ENCODE results near the gene NAP1L4. TPM values are rescaled to one million over a fixed set of nuclear protein-coding genes. Genes with fewer than 3 reads are reported as not detected.

NAP1L4 gene
- total RNA-seq, 2 experiments from 2014 or later, result 346 to 363 TPM

DNA sequence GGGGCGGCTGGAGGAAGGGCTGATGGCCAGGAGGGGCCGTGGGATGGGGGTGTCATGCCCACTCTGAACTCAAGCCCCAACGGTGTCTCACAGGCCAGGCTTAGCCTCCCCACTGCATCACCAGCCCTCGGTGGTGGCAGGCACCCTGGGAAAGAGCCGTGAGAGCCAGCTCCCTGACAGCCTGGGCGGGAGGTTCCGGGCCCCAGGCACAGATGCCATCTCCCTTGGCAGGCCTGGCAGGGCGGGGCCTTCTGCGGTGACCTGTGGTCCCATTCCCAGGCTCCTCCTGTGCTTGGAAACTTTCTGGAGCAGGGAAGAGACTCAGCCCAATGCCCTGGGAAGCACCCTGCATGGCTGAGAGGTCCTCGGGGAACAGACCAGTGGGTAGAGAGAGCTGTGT is 67.7 kb downstream of the NAP1L4 start:
- no peak overlapping the region for H3K4me3 Mint-ChIP-seq
- no peaks in the 10 kb centered on the region for H3K9me3 Mint-ChIP-seq
- H3K27ac Mint-ChIP-seq, result no peak overlapping the region
- peaks cover 11% of the 10 kb centered on the region for H3K4me1 Mint-ChIP-seq
- no peaks in the 10 kb centered on the region for H3K36me3 Mint-ChIP-seq
- POLR2A ChIA-PET, result interaction anchor here (0.5 to 1.2 kb wide), 2 partner anchors 21 to 617 kb away, joined by 3 read pairs; no protein-coding TSS in a partner anchor
- ATAC-seq (ENCODE audit: low read depth) (no peak), DNase-seq (no peak)
- peaks cover 17% of the 10 kb centered on the region for H3K27me3 Mint-ChIP-seq

DNA sequence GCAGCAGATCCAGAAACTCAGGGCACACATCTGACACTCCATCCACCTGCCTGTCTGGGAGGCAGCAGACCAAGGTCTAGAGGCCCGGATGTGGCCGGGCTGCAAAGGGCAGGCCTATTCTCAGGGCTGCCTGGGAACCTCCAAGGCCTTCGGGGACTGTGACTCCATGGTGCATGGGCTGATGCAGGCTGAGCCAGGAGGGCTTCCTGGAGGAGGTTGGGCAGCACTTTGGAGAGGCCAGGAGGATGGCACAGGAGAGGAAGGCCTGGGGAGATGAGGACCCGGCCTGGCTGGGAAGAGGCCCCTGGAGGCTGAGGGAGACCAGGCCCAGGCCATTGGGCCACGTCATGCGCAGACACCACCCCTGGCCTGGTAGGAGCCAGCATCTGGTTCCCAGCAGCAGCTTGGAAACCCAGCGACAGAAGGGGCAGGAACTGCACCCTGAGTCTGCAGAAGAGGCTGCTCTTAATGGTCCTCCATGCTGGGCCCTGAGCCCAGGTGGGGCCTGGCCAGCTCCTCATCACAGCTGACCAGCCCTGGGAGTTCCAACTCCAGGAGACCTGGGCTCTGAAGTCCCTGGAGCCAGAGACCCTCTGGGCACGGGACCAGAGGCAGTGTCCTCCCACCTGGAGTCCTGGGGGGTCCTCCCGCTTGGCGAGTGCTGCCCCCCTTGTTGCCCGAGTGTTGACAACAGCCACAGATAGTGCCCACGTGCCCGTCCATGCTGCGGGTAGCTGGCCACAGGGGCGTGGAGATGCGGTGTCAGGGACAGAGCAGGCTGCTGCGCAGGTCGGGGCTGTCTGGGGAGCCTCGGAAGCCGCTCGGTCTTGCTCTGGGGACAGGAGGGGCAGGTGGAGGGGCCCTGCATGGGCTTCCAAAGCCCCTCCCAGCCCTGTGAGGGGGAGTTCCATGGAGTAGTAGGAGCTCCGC is 68.4 kb downstream of the NAP1L4 start:
- H3K27me3 Mint-ChIP-seq, result peaks cover 14% of the 10 kb centered on the region
- no peak overlapping the region for H3K27ac Mint-ChIP-seq
- H3K4me3 Mint-ChIP-seq, result no peak overlapping the region
- peaks cover 9% of the 10 kb centered on the region for H3K4me1 Mint-ChIP-seq
- POLR2A ChIA-PET, result interaction anchor here (0.5 to 1.2 kb wide), 2 partner anchors 21 to 618 kb away, joined by 3 read pairs; no protein-coding TSS in a partner anchor
- DNase-seq (no peak), ATAC-seq (ENCODE audit: low read depth) (no peak)
- H3K36me3 Mint-ChIP-seq, result no peaks in the 10 kb centered on the region
- H3K9me3 Mint-ChIP-seq, result no peaks in the 10 kb centered on the region

DNA sequence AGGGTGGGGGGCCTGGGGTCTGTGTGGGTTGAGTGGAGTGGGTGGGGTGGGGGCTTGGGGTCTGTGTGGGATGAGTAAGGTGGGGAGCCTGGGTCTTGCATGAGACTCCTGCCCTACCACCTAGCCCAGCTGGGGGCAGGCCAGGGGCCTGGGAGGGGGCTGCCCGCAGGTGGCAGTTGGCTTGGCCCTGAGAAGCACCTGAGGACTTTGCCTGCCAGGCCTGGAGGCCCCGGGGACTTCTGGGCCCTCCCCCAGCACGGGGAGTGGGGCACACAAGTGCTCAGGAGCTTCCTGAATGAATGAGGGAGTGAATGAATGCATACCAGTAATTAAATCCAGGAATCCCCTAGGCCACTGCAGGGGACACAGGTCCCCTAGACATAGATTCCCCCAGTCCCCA is 69.5 kb downstream of the NAP1L4 start:
- no peak overlapping the region for H3K27ac Mint-ChIP-seq
- no peaks in the 10 kb centered on the region for H3K9me3 Mint-ChIP-seq
- H3K36me3 Mint-ChIP-seq, result no peaks in the 10 kb centered on the region
- no peak for DNase-seq
- peaks cover 6% of the 10 kb centered on the region for H3K27me3 Mint-ChIP-seq
- POLR2A ChIA-PET, result interaction anchor here (1.3 kb wide), 1 partner anchor 20 kb away, joined by 4 read pairs; no protein-coding TSS in a partner anchor
- peaks cover 3% of the 10 kb centered on the region for H3K4me1 Mint-ChIP-seq
- ATAC-seq (ENCODE audit: low read depth), result no peak
- no peak overlapping the region for H3K4me3 Mint-ChIP-seq

DNA sequence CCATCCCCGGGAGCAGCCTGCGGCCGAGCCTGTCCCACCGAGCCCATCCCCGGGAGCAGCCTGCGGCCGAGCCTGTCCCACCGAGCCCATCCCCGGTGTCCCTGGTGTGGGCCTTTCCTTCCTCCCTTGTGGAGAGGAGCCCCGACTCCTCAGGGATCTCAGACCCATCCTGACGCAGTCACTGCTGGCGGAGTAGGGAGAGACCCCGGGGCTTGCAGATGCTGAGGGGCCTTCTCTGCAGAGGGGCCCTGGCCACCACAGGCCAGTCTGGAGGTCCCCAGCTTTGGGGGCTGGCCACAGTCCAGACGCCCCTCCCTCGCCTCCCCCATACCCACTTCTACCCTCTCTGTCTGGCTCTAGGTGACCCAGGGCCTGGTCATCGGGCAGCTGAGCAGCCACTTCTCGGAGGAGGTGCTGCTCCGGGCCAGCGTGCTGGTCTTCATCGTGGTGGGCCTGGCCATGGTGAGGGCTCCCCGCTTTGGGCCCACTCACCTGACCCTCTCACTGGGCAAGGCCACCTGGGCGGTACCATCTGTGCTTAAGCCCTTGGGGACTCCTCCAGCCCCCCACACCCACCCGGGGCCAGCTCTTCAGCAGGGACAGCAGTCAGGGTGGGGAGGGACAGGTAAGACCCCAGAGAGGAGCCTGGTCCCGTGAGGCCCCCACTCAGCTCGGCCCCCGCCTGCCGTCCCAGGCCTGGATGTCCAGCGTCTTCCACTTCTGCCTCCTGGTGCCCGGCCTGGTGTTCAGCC is 70.2 kb downstream of the NAP1L4 start:
- ATAC-seq (ENCODE audit: low read depth) (no peak), DNase-seq (no peak)
- Mint-ChIP-seq H3K36me3 (no peaks in the 10 kb centered on the region), H3K9me3 (no peaks in the 10 kb centered on the region), H3K27me3 (peaks cover under 1% of the 10 kb centered on the region), H3K27ac (no peak overlapping the region), H3K4me3 (no peak overlapping the region), H3K4me1 (no peaks in the 10 kb centered on the region)
- POLR2A ChIA-PET, result interaction anchor here (1.3 kb wide), 1 partner anchor 19 kb away, joined by 4 read pairs; no protein-coding TSS in a partner anchor

DNA sequence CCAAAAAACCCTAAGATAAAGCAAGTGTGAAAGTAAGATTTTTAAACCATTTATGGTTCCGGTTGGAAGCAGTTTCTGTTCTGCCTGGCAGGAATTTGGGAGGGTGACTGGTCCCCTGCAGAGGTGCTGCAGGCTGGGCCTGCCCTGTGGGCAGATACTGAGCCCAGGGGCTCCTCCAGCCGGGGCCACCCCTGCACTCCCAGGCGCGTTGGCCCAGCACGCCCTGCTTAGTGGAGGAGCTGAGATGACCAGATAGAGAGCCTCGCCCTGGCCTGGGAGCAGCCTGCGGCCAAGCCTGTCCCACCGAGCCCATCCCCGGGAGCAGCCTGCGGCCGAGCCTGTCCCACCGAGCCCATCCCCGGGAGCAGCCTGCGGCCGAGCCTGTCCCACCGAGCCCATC is 70.9 kb downstream of the NAP1L4 start:
- H3K4me1 Mint-ChIP-seq, result no peaks in the 10 kb centered on the region
- DNase-seq (no peak), ATAC-seq (ENCODE audit: low read depth) (no peak)
- no peaks in the 10 kb centered on the region for H3K9me3 Mint-ChIP-seq
- no peaks in the 10 kb centered on the region for H3K27me3 Mint-ChIP-seq
- no peaks in the 10 kb centered on the region for H3K36me3 Mint-ChIP-seq
- no peak overlapping the region for H3K4me3 Mint-ChIP-seq
- H3K27ac Mint-ChIP-seq, result no peak overlapping the region
- POLR2A ChIA-PET, result no interaction called here

DNA sequence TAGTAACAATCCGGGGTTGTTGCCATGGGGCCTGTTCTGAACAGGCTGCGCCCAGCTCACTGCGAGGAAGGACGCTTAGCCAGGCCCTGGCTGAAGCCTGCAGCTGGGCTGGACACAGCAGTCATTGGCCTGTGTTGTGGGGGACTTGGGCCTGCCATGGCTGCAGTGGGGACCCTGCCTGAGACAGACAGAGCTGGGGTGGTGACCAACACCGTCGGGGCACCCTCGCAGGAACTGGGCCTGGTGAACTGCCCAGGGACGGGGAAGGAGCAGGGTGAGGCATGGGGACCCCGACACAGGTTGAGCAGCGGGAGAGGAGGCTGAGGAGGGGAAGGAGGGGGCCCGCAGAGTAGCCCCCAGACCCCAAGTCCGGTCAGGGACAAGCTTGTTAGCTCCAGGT is 71.8 kb downstream of the NAP1L4 start:
- Mint-ChIP-seq H3K9me3 (no peaks in the 10 kb centered on the region), H3K4me1 (no peaks in the 10 kb centered on the region), H3K36me3 (no peaks in the 10 kb centered on the region), H3K27ac (no peak overlapping the region), H3K27me3 (no peaks in the 10 kb centered on the region), H3K4me3 (no peak overlapping the region)
- POLR2A ChIA-PET, result interaction anchor here (1.5 kb wide), 1 partner anchor 9 kb away, joined by 4 read pairs; the partner anchor contains the start of gene PHLDA2
- DNase-seq (no peak), ATAC-seq (ENCODE audit: low read depth) (no peak)

DNA sequence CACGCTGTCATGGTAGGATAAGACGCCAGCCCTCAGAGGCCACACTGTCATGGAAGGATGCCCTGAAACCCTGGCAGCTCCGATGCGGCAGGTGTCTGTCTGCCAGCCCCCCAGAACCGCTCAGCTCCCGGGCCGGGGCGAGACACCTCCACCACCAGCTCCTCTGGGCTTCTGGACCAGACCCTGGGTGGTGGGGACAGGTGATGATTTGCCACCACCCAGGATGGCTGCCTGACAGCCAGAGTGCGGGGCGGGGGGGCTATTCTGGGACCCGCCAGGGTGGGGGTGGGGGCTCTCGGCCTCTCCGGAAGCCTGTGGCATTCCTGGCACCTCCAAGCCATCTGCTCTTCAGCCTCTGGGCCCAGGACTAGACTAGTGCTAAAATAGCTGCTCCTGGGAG is 72.3 kb downstream of the NAP1L4 start:
- ATAC-seq (ENCODE audit: low read depth), result no peak
- Mint-ChIP-seq H3K27me3 (no peaks in the 10 kb centered on the region), H3K9me3 (no peaks in the 10 kb centered on the region), H3K4me1 (no peaks in the 10 kb centered on the region), H3K36me3 (no peaks in the 10 kb centered on the region), H3K4me3 (no peak overlapping the region), H3K27ac (no peak overlapping the region)
- DNase-seq, result no peak
- POLR2A ChIA-PET, result interaction anchor here (1.5 kb wide), 1 partner anchor 9 kb away, joined by 4 read pairs; the partner anchor contains the start of gene PHLDA2

DNA sequence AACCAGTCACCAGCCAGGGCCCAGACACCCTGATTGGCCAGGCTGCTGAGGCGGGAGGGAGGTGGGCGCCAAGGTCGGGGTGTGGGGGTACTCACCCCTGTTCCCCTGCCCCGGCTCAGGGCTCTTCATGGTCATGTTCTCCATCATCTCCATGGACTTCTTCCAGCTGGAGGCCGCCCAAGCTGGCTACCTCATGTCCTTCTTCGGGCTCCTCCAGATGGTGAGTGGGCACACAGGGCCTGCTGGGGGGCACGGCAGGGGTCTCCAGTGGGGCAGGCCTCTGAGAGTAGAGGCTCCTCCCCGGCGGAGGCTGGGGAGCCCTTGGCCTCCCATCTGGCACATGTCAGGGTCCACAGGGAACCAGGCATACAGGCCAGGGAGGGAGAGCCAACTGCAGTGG is 72.9 kb downstream of the NAP1L4 start:
- no peak overlapping the region for H3K27ac Mint-ChIP-seq
- no peaks in the 10 kb centered on the region for H3K27me3 Mint-ChIP-seq
- ATAC-seq (ENCODE audit: low read depth) (no peak), DNase-seq (no peak)
- H3K9me3 Mint-ChIP-seq, result no peaks in the 10 kb centered on the region
- no peaks in the 10 kb centered on the region for H3K36me3 Mint-ChIP-seq
- POLR2A ChIA-PET, result interaction anchor here (1.2 to 1.5 kb wide), 2 partner anchors 10 to 21 kb away, joined by 3 to 4 read pairs; partner anchors contain the start of gene PHLDA2
- H3K4me1 Mint-ChIP-seq, result no peaks in the 10 kb centered on the region
- no peak overlapping the region for H3K4me3 Mint-ChIP-seq

DNA sequence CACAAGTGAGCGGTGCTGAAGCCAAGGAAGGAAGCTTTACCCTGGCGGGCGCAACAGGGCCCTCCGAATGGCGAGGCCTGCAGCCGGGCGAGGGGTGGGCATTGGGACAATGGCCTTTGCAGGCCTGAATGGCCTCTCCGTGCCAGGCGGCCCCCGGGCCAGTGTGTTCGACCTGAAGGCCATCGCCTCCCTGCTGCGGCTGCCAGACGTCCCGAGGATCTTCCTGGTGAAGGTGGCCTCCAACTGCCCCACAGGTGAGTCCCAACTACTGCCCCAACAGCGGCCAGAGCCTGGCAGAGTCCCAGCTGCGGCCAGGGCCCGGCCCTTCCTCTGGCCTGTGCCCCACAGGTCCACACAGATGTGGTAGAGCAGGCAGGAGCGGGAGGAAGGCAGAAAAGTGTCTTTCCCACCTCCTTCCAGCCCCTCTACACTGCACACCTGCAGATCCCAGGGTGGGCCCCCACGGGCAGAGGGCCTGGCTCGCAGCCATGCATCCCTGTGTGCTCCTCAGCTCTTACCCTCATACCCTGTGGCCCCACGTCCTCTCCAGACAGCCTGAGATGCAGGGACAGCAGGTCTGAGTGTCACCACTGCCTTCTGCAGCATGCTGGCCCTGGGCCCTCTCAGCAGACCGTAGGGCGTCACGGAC is 74.2 kb downstream of the NAP1L4 start:
- Mint-ChIP-seq H3K4me3 (no peak overlapping the region), H3K27ac (no peak overlapping the region), H3K9me3 (no peaks in the 10 kb centered on the region), H3K4me1 (peaks cover 10% of the 10 kb centered on the region), H3K36me3 (no peaks in the 10 kb centered on the region), H3K27me3 (no peaks in the 10 kb centered on the region)
- POLR2A ChIA-PET, result interaction anchor here (1.2 kb wide), 1 partner anchor 20 kb away, joined by 3 read pairs; no protein-coding TSS in a partner anchor
- no peak for ATAC-seq (ENCODE audit: low read depth)
- no peak for DNase-seq

DNA sequence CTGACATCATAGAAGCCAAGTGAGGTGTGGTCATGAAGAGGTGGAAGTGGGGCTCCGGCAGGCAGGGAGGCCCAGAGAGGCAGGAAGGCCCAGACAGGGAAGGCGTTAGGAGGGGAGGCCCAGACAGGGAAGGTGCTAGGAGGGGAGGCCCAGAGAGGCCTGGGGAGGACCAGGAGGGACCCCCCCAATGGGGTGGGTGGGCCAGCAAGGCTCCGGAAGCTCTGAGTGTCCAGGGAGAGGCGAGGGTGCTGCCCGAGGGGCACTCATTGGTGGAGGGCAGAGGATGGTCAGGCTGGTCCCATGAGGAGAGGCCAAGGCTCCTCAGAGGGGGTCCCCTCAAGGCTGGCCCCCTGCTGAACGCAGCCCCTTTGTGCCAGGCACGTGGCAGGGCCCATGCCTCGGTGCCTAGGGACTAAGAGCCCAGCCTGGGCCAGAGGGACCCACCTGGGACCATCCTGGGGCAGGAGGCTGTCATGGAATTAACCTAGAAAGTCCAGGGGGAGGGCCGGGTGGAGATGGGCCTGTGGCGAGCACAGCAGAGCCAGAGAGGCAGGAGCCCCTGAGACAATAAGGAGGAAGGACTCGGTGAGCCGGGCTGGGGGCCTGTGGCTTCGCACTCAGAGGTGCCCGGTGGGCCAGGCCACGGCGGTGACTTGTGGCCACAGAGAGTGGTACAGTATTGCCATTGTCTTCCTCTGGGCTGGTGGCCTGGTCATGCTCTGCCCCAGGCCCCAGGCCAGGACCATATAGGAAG is 75.1 kb downstream of the NAP1L4 start:
- no peaks in the 10 kb centered on the region for H3K27me3 Mint-ChIP-seq
- no peaks in the 10 kb centered on the region for H3K36me3 Mint-ChIP-seq
- peaks cover 10% of the 10 kb centered on the region for H3K4me1 Mint-ChIP-seq
- POLR2A ChIA-PET, result interaction anchor here (1.4 kb wide), 1 partner anchor 12 kb away, joined by 4 read pairs; no protein-coding TSS in a partner anchor
- no peaks in the 10 kb centered on the region for H3K9me3 Mint-ChIP-seq
- no peak for DNase-seq
- H3K4me3 Mint-ChIP-seq, result no peak overlapping the region
- ATAC-seq (ENCODE audit: low read depth), result no peak
- no peak overlapping the region for H3K27ac Mint-ChIP-seq

DNA sequence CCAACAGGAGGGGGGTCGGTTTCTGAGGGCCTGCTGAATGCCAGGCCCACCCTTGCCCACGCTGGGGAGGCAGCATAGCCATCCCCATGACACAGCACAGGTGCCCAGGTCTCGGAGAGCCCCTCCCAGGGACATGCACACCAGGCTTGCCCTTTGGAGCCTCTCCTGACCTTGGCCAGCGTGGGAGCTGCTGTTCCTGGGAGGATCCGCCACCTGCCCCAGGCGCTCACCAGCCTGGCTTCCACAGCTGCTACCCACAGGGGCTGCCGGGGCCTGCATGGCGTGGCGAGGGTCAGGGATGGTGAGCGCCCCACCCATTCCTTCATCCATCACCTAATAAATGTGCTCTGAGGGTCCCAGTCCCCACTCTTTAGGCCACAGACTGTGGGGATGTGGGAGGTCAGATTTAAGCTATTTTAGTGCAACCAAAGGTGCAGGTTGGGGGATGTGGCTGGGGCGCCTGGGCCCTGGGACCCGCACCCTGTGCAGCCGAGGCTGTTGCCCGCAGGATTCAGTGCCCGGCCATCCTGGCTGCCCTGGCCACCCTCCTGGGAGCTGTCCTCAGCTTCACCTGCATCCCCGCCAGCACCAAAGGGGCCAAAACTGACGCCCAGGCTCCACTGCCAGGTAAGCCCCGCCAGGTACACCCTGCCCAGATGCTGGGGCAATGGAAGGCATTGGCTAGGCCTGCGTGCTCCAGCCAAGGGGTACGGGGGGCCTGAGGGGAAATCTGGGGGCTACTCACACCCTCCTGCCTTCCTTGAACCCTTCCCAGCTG is 75.8 kb downstream of the NAP1L4 start:
- DNase-seq (no peak), ATAC-seq (ENCODE audit: low read depth) (no peak)
- no peaks in the 10 kb centered on the region for H3K9me3 Mint-ChIP-seq
- H3K4me3 Mint-ChIP-seq, result no peak overlapping the region
- POLR2A ChIA-PET, result interaction anchor here (1.4 to 2.0 kb wide), 2 partner anchors 12 to 24 kb away, joined by 4 read pairs; no protein-coding TSS in a partner anchor
- H3K27ac Mint-ChIP-seq, result no peak overlapping the region
- H3K36me3 Mint-ChIP-seq, result no peaks in the 10 kb centered on the region
- H3K4me1 Mint-ChIP-seq, result peaks cover 10% of the 10 kb centered on the region
- H3K27me3 Mint-ChIP-seq, result no peaks in the 10 kb centered on the region

DNA sequence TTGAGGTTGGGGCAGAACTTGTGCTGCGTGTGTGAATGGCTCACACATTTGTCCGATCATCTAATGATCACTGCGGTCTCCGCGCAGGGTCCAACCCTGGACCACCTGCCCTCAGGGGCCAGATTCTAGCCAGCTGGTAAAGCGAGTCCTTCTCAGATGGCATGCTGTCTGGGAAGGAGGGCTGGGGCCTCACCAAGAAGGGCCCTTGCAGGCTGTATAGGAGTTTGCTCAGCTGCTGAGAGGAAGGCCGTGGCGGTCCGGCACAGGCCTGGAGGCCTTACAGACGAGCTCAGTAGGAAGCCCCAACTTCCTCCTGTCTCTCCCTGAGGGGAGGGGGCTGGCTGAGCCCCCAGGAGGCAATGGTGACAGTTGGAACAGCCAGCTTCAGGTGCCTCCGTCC is 76.7 kb downstream of the NAP1L4 start:
- DNase-seq (no peak), ATAC-seq (ENCODE audit: low read depth) (no peak)
- no peak overlapping the region for H3K27ac Mint-ChIP-seq
- no peaks in the 10 kb centered on the region for H3K27me3 Mint-ChIP-seq
- POLR2A ChIA-PET, result interaction anchor here (2.0 kb wide), 1 partner anchor 23 kb away, joined by 4 read pairs; no protein-coding TSS in a partner anchor
- peaks cover 10% of the 10 kb centered on the region for H3K4me1 Mint-ChIP-seq
- H3K36me3 Mint-ChIP-seq, result no peaks in the 10 kb centered on the region
- no peaks in the 10 kb centered on the region for H3K9me3 Mint-ChIP-seq
- no peak overlapping the region for H3K4me3 Mint-ChIP-seq

Measured in activated naive CD8-positive, alpha-beta T cell treated with anti-CD3 and anti-CD28 coated beads, Interleukin-2, amount 10 ng/mL, durations not matched to agents 7 days and 5 days (primary cell).